Prostate gland (tissue), 2 donors: ENCODE data around the gene CEP164.

Experiments
- POLR2A ChIP-seq: fragments of 450-650 bp; IDR thresholded peaks from one replicate; pipeline ENCODE4 v1.6.1; 2016; ENCODE audit warnings: antibody characterized with exemption, mild to moderate bottlenecking
- POLR2AphosphoS5 ChIP-seq: sonication (generic); formaldehyde crosslinking; IDR thresholded peaks from one replicate; pipeline ENCODE4 v1.6.1; 2017; ENCODE audit warnings: antibody characterized with exemption
- TF ChIP-seq, protein P1 (sequence below), 4 experiments: fragments of 200-600 bp in 2 of 4; fragments of 450-650 bp in 2 of 4; sonication (generic) in 2 of 4; IDR thresholded peaks; 1 replicate in 3 of 4; 2 replicates in 1 of 4; pipeline ENCODE4 v1.5.1; 2016 to 2019; ENCODE audit warnings: antibody characterized with exemption in 4 of 4, mild to moderate bottlenecking in 2 of 4, moderate library complexity in 2 of 4

DNA sequence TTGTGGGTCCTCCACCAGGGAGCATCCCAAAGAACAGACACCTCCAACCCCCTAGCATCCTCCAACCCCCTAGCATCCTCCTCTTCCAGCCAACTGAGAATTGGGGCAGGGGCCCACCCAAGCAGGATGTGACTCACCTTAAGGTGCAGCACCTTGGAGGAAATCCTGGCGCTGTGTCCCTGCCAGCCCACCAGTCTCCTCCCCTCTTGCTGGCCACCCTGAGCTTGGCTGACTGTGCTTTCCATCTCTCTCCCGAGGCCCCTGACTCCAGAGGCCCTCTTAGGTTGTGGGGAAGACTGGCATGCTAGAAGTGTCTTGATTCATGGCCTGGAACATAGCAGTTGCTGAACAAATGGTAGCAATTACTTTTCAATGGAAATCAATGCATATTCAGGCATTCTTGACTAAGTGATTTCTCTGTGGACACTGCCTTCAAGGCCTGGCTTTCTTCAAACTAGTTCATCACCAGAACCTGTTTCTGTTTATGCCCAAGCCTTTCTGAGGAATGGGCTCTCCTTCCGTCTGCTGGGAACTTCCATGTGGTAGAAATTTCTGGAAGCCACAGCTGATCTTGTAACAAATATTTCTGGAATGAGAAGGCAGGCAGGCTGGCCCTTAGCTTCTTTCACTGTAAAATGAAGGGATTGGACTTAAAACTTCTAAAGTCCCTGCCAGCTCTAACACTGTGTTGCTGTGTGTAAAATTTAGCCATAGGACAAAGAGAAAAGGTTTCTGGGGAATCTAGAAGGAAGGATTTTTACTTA, 60.5 kb downstream of the CEP164 start:
- TF ChIP-seq, protein P1, sequence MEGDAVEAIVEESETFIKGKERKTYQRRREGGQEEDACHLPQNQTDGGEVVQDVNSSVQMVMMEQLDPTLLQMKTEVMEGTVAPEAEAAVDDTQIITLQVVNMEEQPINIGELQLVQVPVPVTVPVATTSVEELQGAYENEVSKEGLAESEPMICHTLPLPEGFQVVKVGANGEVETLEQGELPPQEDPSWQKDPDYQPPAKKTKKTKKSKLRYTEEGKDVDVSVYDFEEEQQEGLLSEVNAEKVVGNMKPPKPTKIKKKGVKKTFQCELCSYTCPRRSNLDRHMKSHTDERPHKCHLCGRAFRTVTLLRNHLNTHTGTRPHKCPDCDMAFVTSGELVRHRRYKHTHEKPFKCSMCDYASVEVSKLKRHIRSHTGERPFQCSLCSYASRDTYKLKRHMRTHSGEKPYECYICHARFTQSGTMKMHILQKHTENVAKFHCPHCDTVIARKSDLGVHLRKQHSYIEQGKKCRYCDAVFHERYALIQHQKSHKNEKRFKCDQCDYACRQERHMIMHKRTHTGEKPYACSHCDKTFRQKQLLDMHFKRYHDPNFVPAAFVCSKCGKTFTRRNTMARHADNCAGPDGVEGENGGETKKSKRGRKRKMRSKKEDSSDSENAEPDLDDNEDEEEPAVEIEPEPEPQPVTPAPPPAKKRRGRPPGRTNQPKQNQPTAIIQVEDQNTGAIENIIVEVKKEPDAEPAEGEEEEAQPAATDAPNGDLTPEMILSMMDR (IDR thresholded peaks at IDR 0.05), result no peak
- TF ChIP-seq POLR2A, result no peak
- TF ChIP-seq POLR2AphosphoS5, result no peak
